ENCODE data around the gene SMAP2.
"Not testable (repeated sequence)": the region's sequence is repeated elsewhere in the genome, so short reads cannot be mapped to it uniquely, and the experiment has no call there.

SMAP2 gene

GRCh38 chr1:40372658-40373322 is 737 bp upstream of the SMAP2 start:
- no peak for DNase-seq (ENCODE audit: low read depth)

DNA sequence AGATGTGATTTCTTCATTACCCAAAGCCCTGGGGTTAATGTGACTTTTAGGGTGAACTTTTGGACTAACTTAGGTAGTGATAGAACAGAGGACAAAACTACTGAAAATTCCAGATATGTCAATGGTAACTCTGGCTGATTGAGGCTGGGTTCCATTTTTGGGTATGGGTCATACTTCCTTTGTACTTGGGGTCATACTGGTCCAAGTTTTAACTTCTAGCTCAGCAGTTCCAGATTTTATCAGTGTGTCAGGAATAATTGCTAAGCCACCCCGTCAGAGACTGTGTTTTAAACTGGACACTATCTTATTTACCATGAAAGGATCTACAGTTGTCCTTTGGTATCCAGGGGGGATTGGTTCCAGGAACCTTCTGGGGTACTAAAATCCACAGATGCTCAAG is 4.0 kb downstream of the SMAP2 start:
- no peak for DNase-seq (ENCODE audit: low read depth)

- DNase-seq (ENCODE audit: low read depth), result no peak
Measured at GRCh38 chr1:40379785-40380452, 6.4 kb downstream of the SMAP2 start.

DNA sequence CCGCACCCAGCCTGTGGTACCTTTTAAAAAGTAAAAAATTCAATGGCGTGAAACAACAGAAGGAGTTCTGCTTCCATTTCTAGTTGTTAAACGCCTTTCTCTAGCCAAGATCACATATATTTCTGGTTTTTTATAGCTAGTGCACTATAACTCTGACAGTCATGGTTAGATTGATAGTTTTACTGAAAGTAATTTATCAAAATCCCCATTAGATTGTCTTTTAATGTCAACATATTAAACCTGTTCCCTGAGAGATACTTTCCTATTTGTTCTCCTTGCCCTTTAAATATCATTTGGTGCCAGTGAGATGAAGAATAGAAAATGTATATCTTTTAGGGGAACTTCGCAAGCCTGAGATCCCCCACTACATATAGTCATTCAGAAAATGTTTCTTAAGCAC is 7.3 kb downstream of the SMAP2 start:
- DNase-seq (ENCODE audit: low read depth), result no peak

DNA sequence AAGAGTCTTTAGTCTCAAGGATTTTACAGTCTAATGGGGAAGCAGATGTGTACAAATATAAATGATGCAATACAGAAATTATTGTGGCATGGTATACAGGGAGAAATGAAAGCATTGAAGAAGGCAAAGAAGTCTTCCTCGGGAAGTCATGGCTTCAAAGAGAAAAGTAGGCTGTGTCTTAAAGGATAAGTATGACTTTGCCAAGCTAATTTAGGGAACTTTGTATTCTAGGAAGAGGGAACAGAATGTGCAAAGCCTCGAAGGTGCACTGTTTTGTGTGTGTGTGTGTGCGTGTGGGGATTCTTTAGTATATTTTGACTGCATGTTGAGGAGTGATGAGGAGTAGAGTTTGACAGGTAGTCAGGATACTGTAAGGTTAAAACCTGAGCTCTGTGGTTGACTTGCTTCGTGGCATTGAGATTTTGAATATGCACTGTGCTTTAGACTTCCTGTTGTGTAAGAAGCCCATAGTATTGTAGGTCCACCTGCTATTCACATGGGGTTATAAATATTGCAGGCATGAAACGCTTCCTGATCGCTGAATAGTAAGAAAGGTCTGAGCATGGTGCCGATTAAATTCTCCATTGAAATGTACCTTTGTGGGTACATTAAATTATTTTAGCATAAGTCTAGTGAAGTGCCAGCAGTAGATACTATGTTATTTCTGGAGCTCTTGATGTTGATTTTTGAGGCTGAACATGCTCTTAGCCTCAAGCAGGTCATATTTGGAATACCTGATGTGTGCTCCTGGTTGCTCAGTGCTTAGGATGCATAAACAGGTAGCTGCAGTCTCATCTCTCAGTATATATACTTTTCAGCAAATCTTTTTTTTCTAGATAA is 8.0 kb downstream of the SMAP2 start:
- DNase-seq (ENCODE audit: low read depth), result no peak

GRCh38 chr1:40382108-40382460 is 8.6 kb downstream of the SMAP2 start:
- DNase-seq (ENCODE audit: low read depth), result no peak

DNA sequence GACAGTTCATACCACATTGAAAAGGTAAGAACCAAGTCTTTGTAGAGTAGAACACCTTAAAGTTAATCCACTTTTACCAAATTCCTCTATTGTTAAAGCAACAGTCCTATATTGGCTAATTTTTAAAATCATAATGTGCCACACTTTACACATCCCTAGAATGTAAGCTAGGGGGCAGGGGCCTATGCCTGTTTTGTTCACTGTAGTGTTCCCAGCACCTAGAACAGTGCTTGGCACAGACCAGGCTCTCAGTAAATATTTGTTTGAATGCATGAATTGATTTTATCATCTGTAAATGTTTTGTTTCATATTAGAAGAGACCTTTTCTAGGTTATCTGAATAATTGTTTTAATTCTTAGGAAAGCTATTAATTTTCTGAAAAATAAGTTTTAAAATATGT is 9.1 kb downstream of the SMAP2 start:
- DNase-seq (ENCODE audit: low read depth), result no peak

- DNase-seq (ENCODE audit: low read depth), result no peak
Measured at GRCh38 chr1:40383095-40383487, 9.6 kb downstream of the SMAP2 start.

DNA sequence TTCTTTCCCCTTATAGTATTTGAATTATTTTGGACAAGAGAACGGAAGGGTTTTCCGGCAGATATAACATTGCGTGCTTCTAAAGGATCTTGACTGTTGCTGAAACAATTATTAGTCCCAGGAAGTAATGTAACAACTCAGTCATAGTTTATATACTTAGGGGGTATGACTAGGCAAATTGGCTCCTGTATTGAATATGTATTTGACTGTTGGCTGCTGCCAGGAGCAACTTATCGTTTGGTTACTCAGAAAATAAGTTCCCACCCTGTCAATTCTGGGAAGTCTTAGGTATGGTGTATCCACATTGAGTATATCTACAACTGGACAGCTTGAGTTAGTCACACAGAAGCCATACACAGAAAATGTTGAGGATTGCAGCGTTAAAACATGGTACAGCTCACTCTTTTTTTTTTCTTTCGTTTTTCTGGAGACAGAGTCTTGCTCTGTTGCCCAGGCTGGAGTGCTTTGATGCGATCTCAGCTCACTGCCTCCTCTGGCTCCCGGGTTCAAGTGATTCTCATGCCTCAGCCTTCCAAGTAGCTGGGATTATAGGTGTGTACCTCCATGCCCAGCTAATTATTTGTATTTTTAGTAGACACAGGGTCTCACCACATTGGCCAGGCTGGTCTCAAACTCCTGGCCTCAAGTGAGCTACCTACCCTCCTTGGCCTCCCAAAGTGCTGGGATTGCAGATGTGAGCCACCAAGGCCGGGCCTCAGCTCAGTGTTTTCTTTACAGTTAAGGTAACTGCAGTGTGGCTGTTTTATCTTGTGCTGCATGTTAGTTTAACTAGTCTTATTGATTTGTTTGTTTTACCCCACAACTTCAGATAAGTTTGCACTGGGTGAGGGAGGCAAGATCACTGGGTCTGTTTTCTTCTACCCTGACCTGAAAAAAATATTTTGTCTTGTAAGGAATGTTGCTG is 10.2 kb downstream of the SMAP2 start:
- DNase-seq (ENCODE audit: low read depth), result no peak

DNA sequence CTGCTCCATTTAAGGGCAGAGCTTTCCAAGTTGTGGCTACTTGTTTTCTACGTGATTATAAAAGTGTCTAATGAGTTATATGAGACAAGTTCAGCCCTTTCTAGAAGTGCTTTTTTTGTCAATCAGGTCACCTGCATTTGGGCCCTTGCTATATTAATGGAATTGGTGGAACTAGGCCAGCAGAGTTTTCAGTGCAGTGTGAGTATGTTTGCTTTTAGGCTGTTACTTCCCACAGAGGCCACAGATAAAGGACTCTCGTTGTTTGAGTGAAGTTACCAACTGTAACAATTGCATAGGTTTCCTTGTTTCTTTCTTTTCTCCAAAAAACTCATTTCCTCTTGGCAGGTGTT is 10.9 kb downstream of the SMAP2 start:
- no peak for DNase-seq (ENCODE audit: low read depth)

GRCh38 chr1:40384887-40385286 is 11.4 kb downstream of the SMAP2 start:
- DNase-seq (ENCODE audit: low read depth), result no peak

DNA sequence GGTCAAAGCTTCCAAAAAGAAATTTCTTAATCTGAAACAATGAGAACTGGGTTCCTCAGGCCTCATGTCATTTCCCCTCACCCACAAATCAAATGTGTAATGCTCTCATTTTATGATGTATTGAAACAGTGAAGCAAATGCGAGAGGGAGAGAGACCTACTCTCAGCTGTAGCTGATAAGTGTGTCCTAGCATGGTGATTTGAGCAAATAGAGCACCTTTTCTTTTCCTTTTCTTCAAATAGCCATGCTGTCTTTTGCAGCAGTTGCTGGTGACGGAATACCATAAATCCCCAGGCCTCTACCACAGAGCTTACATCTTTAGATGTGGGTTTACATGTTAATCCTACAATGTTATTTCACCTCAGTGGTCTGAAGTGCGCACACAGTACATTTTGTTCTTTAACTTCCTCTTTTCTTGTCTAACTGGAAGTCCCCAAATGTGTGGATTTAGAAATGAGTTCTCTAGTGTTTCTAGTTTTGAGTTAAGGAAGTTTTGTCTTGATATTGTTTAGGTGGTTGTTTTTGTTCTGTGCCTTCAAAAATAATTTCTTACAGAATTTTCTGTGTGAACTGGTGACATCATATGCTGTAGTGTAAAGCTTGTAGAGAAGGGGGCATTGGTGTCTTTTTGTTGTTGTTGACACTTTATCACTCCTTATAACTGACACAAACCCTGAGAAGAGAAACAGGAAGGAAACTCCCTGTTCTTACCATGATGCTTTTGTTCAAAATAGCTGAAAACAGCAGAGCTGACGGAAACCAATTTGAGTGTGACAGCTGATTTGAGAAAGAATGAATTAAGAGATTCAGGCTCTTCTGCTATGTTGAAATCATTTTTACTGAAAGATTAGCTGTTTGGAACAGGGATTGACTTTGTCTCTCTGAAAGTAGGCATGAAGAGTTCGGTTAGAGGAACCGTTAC is 12.2 kb downstream of the SMAP2 start:
- no peak for DNase-seq (ENCODE audit: low read depth)

- no peak for DNase-seq (ENCODE audit: low read depth)
Measured at GRCh38 chr1:40386359-40386723, 12.8 kb downstream of the SMAP2 start.

GRCh38 chr1:40386796-40387195 is 13.3 kb downstream of the SMAP2 start:
- no peak for DNase-seq (ENCODE audit: low read depth)

DNA sequence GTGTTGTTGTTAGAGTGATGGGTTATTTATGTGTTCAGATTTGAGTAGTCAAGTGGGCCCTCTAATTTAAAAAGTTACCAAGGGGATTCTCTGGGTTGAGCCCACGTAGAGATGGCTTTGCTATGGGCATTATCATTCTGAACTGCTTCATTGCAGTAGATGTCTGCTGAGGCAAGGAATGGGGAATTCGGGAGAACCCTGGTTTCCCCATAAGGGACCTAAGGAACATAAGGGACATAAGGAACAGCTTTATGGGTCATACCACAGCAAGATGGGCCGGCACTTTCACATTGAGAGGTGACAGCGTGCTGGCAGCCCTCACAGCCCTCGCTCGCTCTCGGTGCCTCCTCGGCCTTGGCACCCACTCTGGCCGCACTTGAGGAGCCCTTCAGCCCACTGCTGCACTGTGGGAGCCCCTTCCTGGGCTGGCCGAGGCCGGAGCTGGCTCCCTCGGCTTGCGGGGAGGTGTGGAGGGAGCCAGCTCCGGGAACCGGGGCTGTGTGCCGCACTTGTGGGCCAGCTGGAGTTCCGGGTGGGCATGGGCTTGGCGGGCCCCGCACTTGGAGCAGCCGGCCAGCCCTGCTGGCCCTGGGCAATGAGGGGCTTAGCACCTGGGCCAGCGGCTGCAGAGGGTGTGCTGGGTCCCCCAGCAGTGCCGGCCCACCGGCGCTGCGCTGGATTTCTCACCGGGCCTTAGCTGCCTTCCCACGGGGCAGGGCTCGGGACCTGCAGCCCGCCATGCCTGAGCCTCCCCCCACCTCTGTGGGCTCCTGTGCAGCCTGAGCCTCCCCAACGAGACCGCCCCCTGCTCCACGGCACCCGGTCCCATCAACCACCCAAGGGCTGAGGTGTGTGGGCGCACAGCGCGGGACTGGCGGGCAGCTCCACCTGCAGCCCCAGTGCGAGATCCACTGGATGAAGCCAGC is 14.1 kb downstream of the SMAP2 start:
- DNase-seq (ENCODE audit: low read depth), result not testable (repeated sequence)

DNA sequence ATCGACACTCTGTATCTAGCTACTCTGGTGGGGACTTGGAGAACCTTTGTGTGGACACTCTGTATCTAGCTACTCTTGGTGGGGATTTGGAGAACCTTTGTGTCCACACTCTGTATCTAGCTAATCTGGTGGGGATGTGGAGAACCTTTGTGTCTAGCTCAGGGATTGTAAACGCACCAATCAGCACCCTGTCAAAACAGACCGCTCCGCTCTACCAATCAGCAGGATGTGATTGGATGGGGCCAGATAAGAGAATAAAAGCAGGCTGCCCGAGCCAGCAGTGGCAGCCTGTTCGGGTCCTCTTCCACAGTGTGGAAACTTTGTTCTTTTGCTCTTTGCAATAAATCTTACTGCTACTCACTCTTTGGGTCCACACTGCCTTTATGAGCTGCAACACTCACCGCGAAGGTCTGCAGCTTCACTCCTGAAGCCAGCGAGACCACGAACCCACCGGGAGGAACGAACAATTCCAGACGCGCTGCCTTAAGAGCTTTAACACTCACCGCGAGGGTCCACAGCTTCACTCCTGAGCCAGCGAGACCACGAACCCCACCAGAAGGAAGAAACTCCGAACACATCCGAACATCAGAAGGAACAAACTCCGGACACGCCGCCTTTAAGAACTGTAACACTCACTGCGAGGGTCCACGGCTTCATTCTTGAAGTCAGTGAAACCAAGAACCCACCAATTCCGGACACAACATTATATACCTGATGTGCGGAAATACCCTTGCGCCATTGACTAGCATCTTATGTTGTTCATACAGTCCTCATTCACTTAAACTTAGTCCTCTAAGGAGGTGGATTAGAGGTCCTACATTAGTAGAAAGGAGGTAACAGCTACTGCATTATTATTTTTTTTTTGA is 15.2 kb downstream of the SMAP2 start:
- not testable (repeated sequence) for DNase-seq (ENCODE audit: low read depth)

DNA sequence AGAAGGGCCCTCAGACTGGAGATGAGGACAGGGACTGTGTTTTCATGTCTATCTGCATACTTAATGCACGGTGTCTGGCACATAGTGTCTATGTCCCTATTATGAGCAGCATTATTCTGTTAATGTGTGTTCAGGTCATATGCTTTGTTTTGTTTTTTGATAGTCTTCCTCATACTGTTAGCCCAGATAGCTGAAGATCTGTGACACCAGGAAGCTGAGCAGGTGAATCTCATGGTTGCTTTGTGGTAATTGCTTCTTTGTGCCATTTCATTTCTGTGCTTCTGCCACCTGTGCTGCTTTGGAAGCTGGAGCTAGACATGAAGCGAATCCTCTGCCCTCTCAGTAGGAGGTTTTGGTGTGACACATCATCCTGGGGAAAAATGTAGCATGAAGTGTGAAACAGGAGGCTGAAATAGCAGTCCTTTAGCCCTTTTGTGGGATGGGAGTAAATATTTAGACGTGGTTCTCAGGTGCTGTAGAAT is 15.8 kb downstream of the SMAP2 start:
- no peak for DNase-seq (ENCODE audit: low read depth)

- DNase-seq (ENCODE audit: low read depth), result no peak
Measured at GRCh38 chr1:40389871-40390560, 16.5 kb downstream of the SMAP2 start.

All from activated T-cell treated with anti-CD3 and anti-CD28 coated beads for 48 hours (primary cell).